HG03442 (cell line): ENCODE results near the gene CLEC17A.
A peak's percentile ranks its signal among the peaks of the same experiment; 100 is the strongest.
"Not testable (repeated sequence)": the region's sequence is repeated elsewhere in the genome, so short reads cannot be mapped to it uniquely, and the experiment has no call there.

Experiments used
- ATAC-seq: cut with Tn5 transposase; IDR thresholded peaks from one replicate; pipeline ENCODE4 v1.9.1; 2021; ENCODE audit warnings: mild to moderate bottlenecking, moderate library complexity; ENCODE audit not compliant: unreplicated experiment

Gene CLEC17A

DNA sequence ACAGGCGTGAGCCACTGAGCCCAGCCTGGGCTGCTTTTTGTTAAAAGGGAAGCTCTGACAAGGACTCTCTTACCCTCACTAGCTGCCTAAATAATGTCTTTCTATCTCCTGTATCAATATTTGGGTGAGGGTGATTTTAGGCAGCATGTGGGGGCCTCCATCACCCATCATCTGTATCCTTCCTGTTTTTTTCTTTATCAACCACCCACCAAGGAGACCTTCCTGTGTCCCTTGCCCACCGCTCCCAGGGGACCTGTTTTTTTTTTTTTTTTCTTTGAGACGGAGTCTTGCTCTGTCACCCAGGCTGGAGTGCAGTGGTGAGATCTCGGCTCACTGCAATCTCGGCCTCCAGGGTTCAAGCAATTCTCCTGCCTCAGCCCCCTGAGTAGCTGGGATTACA is 5.6 kb upstream of the CLEC17A start:
- ATAC-seq, result no peak

DNA sequence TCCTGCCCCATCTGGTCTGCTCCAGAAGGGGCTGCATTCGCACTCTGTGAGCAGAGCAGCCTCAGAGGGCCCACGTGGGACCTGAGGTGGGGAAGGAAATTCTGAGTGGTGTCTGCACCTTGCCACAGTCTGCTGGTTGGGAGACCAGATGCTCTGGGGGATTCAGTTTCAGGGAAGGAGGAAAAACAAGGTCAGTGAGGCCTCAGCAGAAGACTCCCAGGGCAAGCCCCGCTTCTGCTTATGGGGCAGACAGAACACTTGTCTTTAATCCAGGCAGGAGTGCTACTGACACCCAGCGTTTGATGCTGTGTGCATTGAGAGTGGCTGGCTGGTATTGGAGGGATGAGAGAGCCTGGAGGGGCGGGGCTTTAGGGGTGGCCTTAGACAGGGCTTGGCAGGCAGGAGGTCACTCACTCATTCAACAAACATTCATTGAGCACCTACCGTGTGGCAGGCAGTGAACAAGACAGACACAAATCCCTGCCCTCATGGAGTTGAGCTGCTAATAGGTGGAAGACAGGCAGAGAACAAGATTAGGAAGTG is 4.9 kb upstream of the CLEC17A start:
- no peak for ATAC-seq

DNA sequence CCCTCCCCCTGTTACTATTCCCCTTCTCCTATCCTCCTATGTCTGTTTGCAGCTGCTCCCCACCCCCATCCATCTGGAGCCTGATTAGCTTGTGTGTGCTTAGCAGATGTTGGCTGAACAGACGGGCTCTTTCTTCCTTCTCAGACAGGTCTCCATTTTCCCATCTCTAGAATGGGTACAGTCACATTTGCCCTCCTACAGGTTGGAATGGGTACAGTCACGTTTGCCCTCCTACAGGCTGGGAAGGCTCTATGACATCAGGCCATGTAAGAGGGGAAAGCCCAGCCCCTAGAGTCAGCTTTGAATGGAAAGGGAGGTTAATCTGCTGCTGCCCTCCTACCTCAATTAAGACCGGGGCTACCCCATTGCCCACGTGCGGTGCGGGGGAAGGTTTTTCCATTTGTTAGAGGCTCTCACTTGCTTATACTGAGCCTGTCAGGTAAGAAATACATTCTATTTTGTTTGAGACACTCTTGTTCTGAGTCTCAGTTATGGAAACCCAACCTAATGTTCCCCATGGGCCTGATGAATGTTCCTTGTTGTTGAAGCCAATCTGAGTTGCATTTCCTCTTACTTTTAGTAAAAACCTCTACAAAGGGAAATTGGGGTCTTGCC is 2.2 kb upstream of the CLEC17A start:
- ATAC-seq, result no peak

DNA sequence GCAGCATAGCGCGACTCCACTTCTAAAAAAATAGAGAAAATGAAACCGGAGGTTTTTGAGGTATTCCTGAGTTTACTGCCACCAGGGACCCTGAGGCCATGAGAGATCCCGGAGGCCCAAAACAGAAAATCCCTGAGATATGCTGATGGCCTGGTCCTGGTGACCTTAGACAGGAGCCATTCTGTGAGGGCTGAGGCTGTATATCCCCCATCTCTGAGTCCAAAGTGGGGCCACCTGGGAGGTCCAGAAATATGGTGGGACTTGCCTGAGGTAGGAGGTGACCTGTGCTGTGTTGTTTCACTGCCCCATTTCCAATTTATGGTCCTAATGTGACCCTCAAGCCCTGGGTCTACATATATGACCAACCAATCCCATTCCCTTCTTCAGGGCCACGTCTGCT is 1.5 kb downstream of the CLEC17A start:
- not testable (repeated sequence) for ATAC-seq

DNA sequence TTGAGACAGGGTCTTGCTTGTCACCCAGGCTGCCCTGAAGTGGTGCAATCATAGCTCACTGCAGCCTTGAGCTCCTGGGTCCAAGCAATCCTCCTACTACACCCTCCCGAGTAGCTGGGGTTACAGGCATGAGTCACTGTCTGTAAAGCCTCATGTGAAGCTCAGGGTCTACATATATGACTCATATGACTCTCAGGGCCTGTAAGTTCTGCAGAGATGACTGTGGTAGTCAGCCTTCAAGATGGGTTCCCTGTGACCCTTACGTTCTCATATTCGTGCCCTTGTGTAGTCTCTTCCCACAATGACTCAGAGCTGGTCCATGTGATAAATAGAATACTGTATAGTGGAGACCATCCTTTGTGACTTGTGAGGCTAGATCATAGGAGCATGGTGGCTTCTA is 2.3 kb downstream of the CLEC17A start:
- peak; percentile 76 for ATAC-seq

DNA sequence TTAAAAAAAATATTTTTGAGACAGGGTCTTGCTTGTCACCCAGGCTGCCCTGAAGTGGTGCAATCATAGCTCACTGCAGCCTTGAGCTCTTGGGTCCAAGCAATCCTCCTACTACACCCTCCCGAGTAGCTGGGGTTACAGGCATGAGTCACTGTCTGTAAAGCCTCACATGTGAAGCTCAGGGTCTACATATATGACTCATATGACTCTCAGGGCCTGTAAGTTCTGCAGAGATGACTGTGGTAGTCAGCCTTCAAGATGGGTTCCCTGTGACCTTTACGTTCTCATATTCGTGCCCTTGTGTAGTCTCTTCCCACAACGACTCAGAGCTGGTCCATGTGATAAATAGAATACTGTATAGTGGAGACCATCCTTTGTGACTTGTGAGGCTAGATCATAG is 6.5 kb downstream of the CLEC17A start:
- not testable (repeated sequence) for ATAC-seq

DNA sequence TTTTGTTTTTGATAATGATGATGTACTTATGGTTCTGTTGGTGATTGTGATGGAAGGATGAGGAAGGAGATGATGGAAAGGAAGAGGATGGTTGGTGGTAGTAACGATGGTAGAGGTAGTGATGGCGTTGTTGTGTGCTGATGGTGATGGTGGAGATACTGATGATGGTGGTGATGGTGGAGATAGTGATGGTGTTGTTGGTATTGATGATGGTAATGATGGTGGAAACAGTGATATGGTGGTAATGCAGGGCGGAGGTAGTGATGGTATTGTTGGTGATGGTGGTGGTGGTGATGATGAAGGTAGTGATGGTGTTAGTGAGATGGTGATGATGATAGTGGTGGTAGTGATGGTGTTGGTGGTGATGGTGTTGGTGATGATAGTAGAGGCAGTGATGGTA is 12.7 kb downstream of the CLEC17A start:
- no peak for ATAC-seq

DNA sequence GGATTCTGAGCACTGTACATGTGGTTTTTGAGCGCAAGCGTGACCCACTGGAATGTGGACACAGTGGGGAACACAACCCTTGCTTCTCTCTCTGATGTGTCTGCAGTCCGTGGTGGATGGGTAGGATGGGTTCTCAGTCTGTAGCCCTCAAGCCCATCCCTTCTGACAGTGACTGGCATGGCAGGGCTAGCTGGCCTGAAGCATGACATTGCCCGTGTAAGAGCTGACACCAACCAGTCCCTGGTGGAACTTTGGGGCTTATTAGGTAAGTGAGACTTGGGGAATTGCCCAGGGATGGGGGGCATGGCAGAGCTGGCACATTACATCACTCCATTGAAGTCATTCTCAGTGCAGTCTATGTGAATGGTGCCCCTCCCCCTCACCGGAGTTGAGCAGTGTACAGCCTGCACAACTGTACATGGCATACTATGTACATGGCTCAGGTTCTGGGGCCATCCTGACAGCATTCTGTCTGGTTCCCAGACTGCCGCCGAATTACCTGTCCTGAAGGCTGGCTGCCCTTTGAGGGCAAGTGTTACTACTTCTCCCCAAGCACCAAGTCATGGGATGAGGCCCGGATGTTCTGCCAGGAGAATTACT is 16.8 kb downstream of the CLEC17A start:
- ATAC-seq, result no peak

DNA sequence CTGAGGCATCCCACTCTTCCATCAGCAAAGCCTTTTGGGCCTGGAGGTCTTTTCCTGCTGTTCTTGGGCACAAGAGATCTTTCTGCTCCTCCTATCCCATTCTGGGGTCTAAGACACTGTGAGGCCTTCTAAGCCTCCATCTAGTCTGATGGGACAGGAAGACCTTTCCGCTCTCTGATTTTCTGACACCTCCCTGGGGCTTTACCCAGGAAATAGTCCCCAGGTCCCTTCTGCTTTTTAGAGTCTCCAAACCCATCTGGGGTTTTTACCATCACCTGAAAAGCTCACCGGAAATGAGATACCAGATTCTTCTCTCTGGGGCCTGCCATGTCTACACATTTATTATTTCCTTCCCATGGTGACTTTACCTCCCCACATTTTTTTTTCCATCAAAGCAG is 21.1 kb downstream of the CLEC17A start:
- peak; percentile 74 for ATAC-seq

DNA sequence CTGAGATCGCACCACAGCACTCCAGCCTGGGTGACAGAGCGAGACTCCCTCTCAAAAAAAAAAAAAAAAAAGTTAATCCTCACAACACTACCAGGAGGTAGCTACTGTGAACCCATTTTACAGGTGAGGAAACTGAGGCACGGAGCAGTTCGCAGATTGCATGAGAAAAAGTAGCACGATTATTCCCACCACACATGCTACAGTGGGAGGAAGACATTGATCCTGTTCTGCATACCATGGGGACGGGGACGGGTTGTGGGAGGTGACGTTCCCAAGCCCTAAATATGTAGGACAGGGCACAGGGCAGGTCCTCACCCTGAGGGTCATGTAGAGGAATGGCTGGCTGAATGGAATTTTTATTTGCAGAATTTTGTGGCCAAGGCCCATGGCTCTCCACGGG is 23.7 kb downstream of the CLEC17A start:
- ATAC-seq, result no peak

DNA sequence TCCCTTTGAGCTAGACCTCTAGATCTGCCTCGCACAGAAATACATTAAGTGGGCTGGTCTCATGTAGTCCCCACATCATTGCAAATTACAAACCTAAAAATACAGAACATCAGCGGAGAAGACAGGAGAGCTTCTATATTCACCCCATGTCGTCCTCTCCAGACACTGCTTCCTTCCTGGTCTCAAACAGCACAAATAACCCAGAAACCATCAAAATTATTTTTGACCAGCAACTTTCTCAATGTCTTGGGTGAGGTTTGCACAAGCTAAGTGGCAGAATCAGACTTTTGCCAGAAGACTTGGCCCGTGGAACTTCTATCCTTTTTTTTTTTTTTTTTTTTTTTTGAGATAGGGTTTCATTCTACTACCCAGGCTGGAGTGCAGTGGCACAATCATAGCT is 28.2 kb downstream of the CLEC17A start:
- ATAC-seq, result no peak

DNA sequence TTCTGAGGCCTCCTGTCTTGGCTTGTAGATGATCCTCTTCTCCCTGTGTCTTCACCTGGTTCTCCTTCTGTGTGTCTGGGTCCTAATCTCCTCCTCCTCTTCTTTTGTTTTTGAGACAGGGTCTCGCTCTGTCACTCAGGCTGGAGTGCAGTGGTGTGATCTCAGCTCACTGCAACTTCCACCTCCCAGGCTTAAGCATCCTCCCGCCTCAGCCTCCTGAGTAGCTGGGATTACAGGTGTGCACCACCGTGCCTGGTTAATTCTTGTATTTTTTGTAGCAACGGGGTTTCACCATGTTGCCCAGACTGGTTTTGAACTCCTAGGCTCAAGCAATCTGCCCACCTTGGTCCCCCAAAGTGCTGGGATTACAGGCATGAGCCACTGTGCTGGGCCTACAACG is 29.4 kb downstream of the CLEC17A start:
- ATAC-seq, result not testable (repeated sequence)

DNA sequence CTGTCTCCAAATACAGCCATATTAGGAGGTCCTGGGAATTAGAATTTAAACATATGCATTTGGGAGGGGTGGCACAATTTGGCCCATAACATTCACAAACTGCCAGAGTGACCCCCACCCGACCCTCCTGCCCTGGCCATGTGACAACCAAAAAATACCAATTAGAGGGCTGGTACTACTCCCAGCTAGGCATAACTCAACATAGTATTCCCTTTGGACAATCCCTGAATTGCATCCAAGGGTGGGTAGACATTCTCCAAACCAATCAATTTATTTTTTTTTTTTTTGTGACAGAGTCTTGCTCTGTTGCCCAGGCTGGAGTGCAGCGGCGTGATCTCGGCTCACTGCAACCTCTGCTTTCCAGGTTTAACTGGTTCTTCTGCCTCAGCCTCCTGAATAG is 29.8 kb downstream of the CLEC17A start:
- no peak for ATAC-seq

DNA sequence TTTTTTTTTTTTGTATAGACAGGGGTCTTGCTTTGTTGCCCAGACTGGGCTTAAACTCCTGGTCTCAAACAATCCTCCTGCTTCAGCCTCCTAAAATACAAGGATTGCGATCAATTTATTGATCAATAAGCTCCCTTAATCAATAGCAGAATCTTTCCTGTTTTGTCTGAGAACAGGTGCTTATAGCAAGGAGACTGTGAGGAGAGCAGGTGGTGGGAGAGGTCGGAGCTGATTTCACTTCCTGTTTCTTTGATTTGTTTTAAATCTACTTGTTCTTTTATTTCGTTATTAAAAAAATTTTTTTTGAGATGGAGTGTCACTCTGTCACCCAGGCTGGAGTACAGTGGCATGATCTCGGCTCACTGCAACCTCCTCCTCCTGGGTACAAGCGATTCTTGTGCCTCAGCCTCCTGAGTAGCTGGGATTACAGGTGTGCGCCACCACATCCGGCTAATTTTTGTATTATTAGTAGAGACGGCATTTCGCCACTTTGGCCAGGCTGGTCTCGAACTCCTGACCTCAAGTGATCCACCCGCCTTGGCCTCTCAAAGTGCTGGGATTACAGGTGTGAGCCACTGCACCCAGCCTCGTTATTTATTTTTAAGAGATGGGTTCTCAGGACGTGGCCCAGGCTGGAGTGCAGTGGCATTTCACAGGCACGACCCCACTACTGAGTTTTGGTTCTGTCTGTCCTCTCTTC is 30.7 kb downstream of the CLEC17A start:
- ATAC-seq, result not testable (repeated sequence)

DNA sequence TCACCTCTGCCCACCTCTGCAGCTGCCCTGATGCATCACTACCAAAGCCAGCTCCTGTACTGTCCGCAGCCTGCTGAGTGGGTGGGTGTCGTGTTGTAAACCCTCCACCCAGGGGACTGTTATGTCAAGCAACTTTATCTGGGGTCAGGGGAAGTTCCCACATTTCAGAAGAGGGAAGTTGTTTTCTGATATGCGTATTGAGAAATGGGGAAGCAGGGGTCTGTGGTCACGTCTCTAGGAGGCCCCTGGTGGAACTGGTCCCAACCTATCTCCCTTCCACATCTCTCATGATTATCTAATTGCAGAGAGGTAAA is 31.2 kb downstream of the CLEC17A start:
- no peak for ATAC-seq

DNA sequence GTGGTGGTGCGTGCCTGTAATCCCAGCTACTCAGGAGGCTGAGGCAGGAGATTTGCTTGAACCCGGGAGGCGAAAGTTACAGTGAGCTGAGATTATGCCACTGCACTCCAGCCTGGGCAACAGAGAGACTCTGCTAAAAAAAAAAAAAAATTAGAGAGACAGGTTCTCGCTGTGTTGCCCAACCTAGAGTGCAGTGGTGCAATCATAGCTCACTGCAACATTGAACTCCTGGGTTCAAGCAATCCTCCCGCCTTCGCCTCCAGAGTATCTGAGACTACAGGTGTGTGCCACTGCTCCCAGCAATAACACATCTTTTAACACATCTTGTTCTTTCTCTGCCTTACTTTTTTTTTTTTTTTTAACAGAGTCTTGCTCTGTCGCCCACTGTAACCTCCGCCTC is 32.7 kb downstream of the CLEC17A start:
- ATAC-seq, result no peak

DNA sequence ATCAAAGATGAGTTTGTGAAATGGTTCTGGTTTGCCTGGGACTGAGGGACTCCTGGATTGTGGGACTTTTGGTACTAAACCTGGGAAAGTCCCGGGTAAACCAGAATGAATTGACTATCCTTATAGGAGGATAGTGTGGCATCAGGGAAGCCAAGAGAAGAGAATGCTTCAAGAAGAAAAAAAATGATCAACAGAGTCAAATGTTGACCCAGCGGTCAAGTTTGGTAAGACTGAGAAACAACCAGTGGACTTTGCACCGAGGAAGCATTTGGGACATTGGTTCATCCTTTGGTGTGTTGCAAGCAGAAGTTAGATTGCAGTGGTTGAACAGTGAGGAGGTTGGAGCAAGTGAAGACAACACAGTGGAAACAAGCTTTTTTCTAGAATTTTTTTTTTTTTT is 33.5 kb downstream of the CLEC17A start:
- no peak for ATAC-seq

DNA sequence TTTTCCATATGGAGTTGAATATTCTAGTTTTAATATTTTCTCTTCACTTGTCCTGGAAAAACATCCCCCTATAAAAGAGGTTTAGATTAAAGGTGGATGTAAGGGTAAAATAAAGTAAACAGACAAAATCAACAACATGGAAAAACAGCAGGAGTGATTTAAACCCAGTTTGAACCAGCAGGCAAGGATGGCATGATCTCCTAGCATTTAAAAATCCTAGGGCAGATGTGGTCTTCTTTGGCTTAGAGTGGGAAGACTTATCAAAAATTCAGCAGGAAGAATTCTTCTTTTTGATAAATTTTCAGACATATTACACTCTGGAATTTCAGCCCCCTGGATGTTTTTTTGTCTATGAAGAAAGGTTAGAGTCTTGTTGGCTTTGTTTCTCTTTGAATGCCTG is 36.5 kb downstream of the CLEC17A start:
- no peak for ATAC-seq

DNA sequence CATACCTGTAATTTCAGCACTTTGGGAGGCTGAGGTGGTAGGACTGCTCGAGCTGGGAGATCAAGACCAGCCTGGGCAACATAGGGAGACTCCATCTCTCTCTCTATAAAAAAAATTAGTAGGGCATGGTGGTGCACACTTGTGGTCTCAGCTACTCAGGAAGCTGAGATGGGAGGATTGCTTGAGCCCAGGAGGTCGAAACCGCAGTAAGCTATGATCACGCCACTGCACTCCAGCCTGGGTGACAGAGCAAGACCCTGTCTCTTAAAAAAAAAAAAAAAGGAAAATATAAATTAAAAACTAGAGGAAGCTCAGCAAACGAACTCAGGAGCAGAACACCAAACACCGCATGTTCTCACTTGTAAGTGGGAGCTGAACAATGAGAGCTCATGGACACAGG is 41.6 kb downstream of the CLEC17A start:
- ATAC-seq, result not testable (repeated sequence)

DNA sequence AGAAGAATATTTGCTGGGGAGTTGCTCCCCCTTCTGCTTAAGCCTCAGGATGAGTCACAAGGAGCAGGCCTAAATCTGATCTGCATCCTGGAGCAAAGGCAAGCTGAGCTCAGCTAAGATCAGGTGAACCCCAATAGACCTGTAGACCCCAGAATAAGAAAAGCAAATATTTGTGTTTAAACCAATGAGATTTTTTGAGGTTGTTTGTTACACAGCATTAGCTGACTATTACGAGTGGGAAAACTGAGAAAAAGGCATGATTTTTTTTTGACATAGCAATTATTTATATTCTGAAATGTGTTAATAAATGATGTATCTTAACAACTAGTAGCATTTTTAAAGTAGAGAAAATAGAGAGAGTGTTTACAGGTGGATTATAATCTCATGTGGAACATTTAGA is 46.7 kb downstream of the CLEC17A start:
- ATAC-seq, result no peak

DNA sequence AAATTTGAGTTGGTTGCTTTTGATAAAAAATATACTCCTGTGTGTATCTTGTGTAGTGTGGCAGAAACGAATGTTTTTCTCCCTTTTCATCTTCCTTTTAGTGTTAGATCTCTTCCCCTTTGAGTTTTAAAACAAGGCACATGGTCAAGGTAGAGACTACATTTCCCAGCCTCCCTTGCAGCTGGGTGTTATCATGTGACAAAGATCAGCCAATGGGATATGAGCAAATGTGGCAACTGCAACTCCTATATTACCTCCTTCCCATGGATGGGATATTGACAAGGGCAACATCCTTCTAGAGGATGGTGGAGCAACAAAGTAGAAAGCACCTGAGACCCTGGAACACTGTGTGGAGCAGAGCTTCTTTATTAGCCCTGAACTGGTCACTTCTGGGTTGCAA is 49.4 kb downstream of the CLEC17A start:
- no peak for ATAC-seq

DNA sequence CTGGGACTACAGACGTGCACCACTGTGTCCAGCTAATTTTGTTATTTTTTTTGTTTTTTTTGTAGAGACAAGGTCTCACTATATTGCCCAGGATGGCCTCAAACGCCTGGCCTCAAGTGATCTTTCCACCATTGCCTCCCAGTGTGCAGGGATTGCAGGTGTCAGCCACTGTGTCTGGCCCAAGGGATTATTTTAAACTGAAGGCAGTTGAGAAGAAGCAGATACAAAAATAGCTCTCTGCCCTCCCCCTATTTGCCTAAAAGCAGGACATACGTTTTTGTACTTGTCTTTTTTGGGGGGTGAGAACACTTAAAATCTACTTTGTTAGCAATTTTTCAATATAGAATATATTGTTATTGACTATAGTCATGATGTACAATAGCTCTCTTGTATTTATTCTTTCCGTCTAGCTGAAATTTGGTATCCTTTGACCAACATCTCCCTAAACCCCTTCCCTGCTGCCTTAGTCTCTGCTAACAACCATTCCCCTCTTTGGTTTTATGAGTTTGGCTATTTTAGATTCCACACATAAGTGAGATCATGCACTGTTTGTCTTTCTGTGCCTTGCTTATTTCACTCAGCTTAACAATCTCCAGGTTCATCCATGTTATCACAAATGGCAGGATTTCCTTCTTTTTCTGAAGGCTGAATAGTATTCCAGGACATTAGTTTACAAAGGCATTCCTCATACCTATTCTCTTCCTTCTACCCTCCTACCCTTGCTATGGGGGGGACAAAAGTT is 56.8 kb downstream of the CLEC17A start:
- ATAC-seq, result no peak
